SH-SY5Y (cell line): ENCODE measurements around the gene HOXB3.

ENCODE experiments used
- GATA2 ChIP-seq: IDR thresholded peaks from 2 replicates; pipeline ENCODE4 v1.6.1; 2011; ENCODE audit warnings: mild to moderate bottlenecking, low read depth, low read length
- GATA3 ChIP-seq: IDR thresholded peaks from 2 replicates; pipeline ENCODE4 v1.6.1; 2011; ENCODE audit warnings: low read depth, mild to moderate bottlenecking, low read length, moderate library complexity

The HOXB3 gene

GRCh38 chr17:48546137-48546923, 43.7 kb downstream of the HOXB3 start:
- TF ChIP-seq GATA3 (no peak), GATA2 (no peak)

DNA sequence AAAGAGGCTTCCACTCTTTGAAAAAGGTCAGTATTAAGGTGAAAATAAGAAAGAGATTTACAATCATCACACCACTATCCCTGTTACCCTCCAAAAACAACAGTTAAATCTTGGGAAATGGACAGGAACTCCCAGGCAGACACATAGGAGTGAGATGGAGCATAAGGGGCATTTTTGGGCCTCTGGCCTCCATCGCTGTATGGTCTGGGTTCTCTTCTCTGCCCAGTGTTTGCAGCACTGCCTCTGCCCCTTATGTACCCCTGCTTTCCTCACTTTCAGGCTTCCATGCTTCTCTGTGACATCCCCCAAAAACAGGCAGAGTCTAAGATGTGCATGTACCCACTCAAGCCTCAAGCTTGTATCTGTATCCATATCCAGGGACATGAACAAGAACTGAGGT, 44.5 kb downstream of the HOXB3 start:
- no peak for TF ChIP-seq GATA3
- no peak for TF ChIP-seq GATA2

- TF ChIP-seq GATA2 (no peak), GATA3 (no peak)
Measured at GRCh38 chr17:48545022-48545375, 45.0 kb downstream of the HOXB3 start, which contains the start of gene HOXB2. TSS of gene HOXB2 (minus strand) at chr17:48545109. CDS start at chr17:48544911, 198 bp downstream.

GRCh38 chr17:48544349-48545021, 45.6 kb downstream of the HOXB3 start:
- TF ChIP-seq GATA3 (no peak), GATA2 (no peak)

DNA sequence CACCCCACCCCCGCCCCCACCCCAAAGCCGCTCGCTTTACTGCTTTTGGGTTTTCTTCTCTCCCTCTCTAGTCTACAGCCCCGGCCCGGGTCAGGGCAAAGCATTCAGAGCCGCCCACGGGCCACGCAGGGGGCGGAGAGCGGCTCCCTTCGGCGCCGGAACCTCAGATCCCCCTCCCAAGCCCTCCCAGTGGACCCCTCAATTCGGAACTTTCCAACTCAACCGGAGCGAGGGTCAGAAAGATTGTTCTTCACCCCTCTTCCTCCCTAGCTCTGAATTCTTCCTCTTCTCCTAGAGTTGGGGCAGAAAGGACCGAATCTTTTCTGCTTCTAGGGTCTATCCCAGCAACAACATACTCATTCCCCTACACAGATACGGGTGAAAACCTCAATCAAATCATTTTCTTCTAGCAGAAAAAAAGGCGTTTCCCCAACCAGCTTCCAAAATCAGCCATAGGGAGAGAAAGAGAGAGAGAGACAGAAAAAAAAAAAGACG, 46.1 kb downstream of the HOXB3 start:
- no peak for TF ChIP-seq GATA2
- TF ChIP-seq GATA3: no peak

DNA sequence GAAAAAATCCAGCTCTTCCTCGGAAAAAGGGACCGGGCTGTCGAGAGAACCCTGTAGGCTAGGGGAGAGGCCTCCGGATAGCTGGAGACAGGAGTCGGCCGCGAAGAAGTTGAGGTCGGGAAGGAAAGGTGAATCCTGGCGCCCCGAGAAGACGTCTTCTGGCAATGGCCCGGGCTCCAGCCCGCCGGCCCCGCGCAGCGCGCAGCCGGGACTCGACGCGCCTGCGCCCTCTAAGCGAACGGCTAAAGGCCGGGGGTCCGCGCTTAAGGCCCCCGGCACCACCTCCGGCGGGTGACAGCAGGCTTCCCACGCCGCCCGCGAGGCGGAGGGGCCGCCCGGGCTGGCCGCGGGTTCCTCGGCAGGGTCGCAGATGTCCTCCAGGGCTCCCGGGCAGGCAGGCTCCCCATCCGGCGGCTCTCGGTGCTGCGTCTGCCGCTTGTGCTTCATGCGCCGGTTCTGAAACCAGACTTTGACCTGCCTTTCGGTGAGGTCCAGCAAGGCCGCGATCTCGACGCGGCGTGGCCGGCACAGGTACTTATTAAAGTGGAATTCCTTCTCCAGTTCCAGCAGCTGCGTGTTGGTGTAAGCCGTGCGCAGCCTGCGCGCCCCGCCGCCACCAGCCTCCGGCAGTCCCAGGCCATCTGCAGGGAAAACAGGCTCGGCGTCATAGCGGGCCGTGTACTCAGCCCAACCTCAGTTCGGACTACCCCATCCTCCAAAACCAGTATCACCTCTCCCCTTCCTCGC, 46.8 kb downstream of the HOXB3 start:
- TF ChIP-seq GATA3 (no peak), GATA2 (no peak)

DNA sequence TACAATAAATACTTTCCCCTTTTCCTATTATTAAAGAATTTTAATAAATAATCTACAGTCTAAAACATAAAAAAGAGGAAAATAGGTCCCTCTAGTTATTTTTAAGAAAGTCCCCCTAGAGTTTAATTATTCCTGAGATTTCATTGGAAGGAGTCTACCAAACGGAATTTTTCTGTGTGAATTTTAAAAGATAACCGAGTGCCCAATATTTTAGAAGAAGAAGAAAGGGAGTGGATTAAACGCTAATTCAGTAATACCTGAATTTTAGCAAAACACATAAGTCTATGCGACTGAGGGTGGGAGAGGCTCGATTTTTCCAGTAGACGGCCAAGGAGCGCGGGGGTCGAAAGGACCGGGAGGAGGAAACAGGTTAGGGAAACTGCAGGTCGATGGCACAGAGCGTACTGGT, 47.3 kb downstream of the HOXB3 start:
- TF ChIP-seq GATA2 (no peak), GATA3 (no peak)

DNA sequence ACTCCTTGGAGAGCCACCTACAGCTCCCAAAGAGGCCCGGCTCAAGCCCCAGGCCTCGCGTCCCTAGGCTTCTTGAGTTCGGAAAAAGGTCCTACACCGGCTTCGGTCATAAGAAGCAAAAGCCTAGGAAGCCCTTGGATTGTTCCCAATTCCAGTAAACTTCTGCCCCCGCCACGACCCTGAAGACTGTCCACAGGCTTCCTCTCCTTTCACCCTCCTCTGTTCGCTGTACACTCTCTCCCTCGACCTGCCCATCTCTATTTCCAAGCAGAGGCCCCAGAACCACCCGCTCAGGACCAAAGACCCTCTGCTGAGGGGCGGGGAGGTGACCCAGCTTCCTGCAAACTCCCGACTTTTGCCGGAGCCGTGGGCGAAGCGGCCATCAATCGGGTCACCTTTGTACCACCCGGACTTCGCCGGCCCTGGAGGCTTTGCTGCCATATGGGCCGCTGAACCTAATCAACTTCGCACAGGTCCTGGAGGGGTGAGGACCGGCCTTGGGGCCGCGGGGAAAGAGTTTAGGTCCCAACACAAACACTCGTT, 47.9 kb downstream of the HOXB3 start:
- no peak for TF ChIP-seq GATA2
- no peak for TF ChIP-seq GATA3

- TF ChIP-seq GATA3 (no peak), GATA2 (no peak)
Measured at GRCh38 chr17:48541577-48542113, 48.4 kb downstream of the HOXB3 start.

- no peak for TF ChIP-seq GATA3
- TF ChIP-seq GATA2: no peak
Measured at GRCh38 chr17:48541036-48541576, 48.9 kb downstream of the HOXB3 start.

DNA sequence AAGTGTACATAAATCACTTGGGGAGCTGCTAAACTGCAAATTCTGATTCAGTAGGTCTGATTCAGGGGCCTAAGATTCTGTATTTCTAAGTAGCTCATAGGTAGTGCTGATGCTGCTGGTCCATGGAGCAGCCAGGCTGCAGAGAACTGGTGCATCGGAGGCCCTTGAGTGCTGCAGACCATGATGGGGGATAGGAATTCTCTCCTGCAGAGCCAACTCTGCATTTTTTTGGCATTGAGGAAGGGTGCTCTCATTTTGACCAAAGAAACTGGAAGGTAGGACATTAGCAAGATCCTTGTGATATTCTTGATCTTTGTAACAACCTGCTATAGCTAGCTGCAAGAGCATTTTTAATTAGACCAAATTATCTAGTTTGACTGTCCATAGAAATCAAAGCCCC, 49.8 kb downstream of the HOXB3 start:
- TF ChIP-seq GATA2 (no peak), GATA3 (no peak)

GRCh38 chr17:48539177-48539576, 50.9 kb downstream of the HOXB3 start:
- TF ChIP-seq GATA3: no peak
- TF ChIP-seq GATA2: no peak

DNA sequence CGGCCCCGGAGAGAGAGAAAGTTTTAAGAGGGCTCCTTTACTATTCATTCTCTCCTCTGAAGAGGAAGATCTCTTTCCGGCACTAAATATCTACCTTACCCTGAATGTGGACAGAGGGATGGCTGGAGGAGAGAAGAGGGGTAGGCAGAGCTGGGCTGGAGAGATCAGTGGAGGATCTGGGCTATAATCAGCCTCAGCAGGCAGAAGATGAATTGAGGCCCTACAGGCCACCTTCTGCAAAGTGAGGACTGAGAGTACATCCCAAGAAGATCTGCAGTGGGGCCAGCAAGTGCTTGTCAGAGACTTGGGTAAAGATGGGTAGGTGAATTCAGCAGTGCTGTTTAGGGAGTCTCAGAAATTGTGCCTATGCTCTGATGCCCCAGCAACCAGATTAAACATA, 52.7 kb downstream of the HOXB3 start:
- TF ChIP-seq GATA3: no peak
- TF ChIP-seq GATA2: no peak
